ENCODE measurements around the gene ABCF1.

DNA sequence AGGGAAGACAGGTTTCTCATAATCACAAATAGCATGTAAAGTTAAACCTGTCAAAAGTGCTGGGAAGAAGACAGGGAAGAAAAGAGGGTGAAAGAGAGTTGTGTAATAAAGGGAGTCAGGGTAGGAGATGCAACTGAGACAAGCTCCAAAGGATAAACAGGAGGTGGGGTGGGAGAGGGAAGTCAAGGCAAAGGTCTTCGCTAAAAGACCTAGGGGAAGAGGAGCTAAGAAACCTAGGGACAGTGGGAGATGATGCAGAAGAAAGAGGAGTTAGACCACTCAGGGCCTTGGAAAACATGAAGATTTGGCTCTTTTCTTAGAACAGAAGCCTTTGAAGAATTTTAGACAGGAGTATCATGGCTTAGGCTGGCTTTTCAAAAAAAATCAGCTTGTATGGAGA lies 7.1 kb upstream of the ABCF1 start:
- TF ChIP-seq, protein P1, sequence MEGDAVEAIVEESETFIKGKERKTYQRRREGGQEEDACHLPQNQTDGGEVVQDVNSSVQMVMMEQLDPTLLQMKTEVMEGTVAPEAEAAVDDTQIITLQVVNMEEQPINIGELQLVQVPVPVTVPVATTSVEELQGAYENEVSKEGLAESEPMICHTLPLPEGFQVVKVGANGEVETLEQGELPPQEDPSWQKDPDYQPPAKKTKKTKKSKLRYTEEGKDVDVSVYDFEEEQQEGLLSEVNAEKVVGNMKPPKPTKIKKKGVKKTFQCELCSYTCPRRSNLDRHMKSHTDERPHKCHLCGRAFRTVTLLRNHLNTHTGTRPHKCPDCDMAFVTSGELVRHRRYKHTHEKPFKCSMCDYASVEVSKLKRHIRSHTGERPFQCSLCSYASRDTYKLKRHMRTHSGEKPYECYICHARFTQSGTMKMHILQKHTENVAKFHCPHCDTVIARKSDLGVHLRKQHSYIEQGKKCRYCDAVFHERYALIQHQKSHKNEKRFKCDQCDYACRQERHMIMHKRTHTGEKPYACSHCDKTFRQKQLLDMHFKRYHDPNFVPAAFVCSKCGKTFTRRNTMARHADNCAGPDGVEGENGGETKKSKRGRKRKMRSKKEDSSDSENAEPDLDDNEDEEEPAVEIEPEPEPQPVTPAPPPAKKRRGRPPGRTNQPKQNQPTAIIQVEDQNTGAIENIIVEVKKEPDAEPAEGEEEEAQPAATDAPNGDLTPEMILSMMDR (IDR thresholded peaks at IDR 0.05): no peak
- no peak for TF ChIP-seq EP300 (IDR thresholded peaks at IDR 0.05)
